Stimulated activated naive CD8-positive, alpha-beta T cell treated with anti-CD3 and anti-CD28 coated beads, Interleukin-15, Interleukin-2, amounts not matched to agents 100 U/mL and 50 U/mL, for 24 hours (primary cell): ENCODE results near the gene TMCO4.

Source experiments
- ATAC-seq: fragments of 150-1000 bp; cut with Tn5 transposase; one replicate; pipeline ENCODE4 v1.10.0; 2021
- DNase-seq: peaks from one replicate; pipeline ENCODE4 v3.0.0; 2021

TMCO4 gene

GRCh38 chr1:19749685-19750084, 50.0 kb downstream of the TMCO4 start:
- ATAC-seq (no peak), DNase-seq (no peak)

- no peak for DNase-seq
- no peak for ATAC-seq
Observed at GRCh38 chr1:19747761-19748160, 52.0 kb downstream of the TMCO4 start.

- ATAC-seq = no peak
- DNase-seq = no peak
Observed at GRCh38 chr1:19744886-19745285, 54.8 kb downstream of the TMCO4 start.

GRCh38 chr1:19744335-19744743, 55.4 kb downstream of the TMCO4 start:
- ATAC-seq = no peak
- DNase-seq = no peak

- no peak for ATAC-seq
Observed at GRCh38 chr1:19743793-19744192, 55.9 kb downstream of the TMCO4 start.

GRCh38 chr1:19743180-19743579, 56.5 kb downstream of the TMCO4 start:
- no peak for ATAC-seq

More at GRCh38 chr1:19743793-19744192, 55.9 kb downstream of the TMCO4 start:
- no peak for DNase-seq

GRCh38 chr1:19739628-19740027, 60.1 kb downstream of the TMCO4 start:
- DNase-seq (no peak), ATAC-seq (no peak)

More at GRCh38 chr1:19743180-19743579, 56.5 kb downstream of the TMCO4 start:
- DNase-seq = no peak

- no peak for ATAC-seq
- no peak for DNase-seq
Observed at GRCh38 chr1:19738669-19739068, 61.0 kb downstream of the TMCO4 start.

- ATAC-seq (no peak), DNase-seq (no peak)
Observed at GRCh38 chr1:19738076-19738475, 61.6 kb downstream of the TMCO4 start.

GRCh38 chr1:19737104-19737825, 62.5 kb downstream of the TMCO4 start:
- DNase-seq (no peak), ATAC-seq (no peak)

- ATAC-seq (no peak), DNase-seq (no peak)
Observed at GRCh38 chr1:19735440-19736127, 64.1 kb downstream of the TMCO4 start.

GRCh38 chr1:19734472-19734999, 65.2 kb downstream of the TMCO4 start:
- ATAC-seq (no peak), DNase-seq (no peak)

- no peak for DNase-seq
Observed at GRCh38 chr1:19734056-19734455, 65.7 kb downstream of the TMCO4 start.

GRCh38 chr1:19733615-19734014, 66.1 kb downstream of the TMCO4 start:
- DNase-seq = no peak
- ATAC-seq = no peak

More at GRCh38 chr1:19734056-19734455, 65.7 kb downstream of the TMCO4 start:
- ATAC-seq = no peak

- DNase-seq = no peak
- no peak for ATAC-seq
Observed at GRCh38 chr1:19731311-19731821, 68.3 kb downstream of the TMCO4 start.

- DNase-seq (no peak), ATAC-seq (no peak)
Observed at GRCh38 chr1:19730793-19731192, 68.9 kb downstream of the TMCO4 start.

GRCh38 chr1:19730232-19730631, 69.5 kb downstream of the TMCO4 start:
- ATAC-seq = no peak

GRCh38 chr1:19728413-19729145, 71.1 kb downstream of the TMCO4 start:
- DNase-seq (no peak), ATAC-seq (no peak)

More at GRCh38 chr1:19730232-19730631, 69.5 kb downstream of the TMCO4 start:
- DNase-seq = no peak

GRCh38 chr1:19725606-19726005, 74.1 kb downstream of the TMCO4 start:
- ATAC-seq (no peak), DNase-seq (no peak)

- DNase-seq (no peak), ATAC-seq (no peak)
Observed at GRCh38 chr1:19723874-19724273, 75.8 kb downstream of the TMCO4 start.

- DNase-seq = no peak
- no peak for ATAC-seq
Observed at GRCh38 chr1:19720973-19721372, 78.7 kb downstream of the TMCO4 start.

- DNase-seq = no peak
- no peak for ATAC-seq
Observed at GRCh38 chr1:19720174-19720573, 79.5 kb downstream of the TMCO4 start.
